Measurements from ENCODE around the gene ENOX1.
"Not testable (repeated sequence)": the region's sequence is repeated elsewhere in the genome, so short reads cannot be mapped to it uniquely, and the experiment has no call there.

Gene ENOX1

DNA sequence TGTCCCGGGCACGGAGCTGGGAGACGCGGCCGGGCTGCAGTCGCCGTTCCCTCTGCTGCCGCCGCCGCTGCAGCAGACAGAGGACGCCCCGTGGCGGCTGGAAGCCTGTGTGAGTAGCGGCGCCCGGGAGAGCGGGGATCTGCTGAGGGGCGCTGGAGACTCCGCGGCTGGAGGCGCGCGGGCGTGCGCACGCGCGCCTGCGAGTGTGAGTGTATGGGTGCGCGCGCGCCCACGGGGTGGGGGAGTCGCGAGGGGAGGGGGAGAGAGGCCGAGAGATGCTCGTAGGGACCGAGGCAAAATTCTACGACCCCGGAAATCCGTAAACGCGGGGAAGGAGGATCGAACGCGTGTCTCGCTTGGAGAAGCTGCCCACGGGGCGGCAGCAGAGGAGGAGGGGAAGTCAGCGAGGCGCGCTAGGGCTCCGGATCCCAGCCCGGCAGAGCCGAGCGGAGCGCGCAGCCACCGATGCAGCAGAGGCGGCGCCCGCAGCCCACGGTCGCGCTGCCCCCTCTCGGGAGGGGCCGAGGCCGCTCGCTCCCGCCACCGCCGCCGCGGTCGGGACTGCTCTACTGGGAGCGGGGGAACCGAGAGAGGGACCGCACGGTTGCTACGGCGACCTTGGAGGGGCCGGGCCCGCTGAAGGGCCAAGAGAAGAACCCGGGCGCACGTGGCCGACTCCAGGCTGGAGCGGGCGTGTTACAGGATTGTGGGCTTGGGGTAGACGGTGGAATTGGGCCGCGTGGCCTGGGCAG lies at the start of gene ENOX1:
ENOX1 (minus strand) TSS at position 207 of the 752 bp plus-strand sequence.
- Histone ChIP-seq H3K36me3 (ENCODE audit: insufficient read depth, low read length) (no peaks in the 10 kb centered on the region), H3K4me1 (ENCODE audit: insufficient read depth, low read length) (peaks cover 6% of the 10 kb centered on the region), H3K9ac (ENCODE audit: low read length) (peak within 1 kb of the TSS; percentile 50), H3K27ac (ENCODE audit: low read depth, low read length) (peak within 1 kb of the TSS; percentile 78), H3K4me3 (ENCODE audit: low read depth in 1 of 2, low read length in 2 of 2) (peak within 1 kb of the TSS; percentile 66 to 86), H3K9me3 (ENCODE audit: low read length) (no peaks in the 10 kb centered on the region), H3K27me3 (ENCODE audit: control insufficient read depth in 1 of 2, insufficient read depth in 2 of 2, low read length in 2 of 2) (no peaks in the 10 kb centered on the region)

DNA sequence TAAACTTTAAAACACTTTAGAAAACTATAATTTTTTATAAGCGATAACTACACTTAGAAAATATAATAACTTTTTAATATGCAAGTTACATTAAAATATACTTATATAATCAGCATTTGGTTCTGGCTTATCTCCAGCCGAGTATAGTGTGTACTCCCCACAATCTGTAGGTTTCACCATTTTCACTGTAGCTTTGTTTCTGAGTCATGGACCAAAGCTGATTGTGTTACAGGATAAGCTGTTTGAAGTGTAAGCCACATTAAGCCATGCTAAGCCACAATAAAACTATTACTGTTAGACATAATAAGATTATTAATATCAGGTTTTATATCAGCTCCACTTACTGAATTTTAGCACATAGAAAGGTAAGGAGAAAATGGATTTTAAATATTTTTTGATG lies 48.9 kb upstream of the ENOX1 start:
- Histone ChIP-seq H3K27me3 (ENCODE audit: control insufficient read depth in 1 of 2, insufficient read depth in 2 of 2, low read length in 2 of 2) (no peaks in the 10 kb centered on the region), H3K9ac (ENCODE audit: low read length) (no peak overlapping the region), H3K36me3 (ENCODE audit: insufficient read depth, low read length) (no peaks in the 10 kb centered on the region), H3K4me3 (ENCODE audit: low read depth in 1 of 2, low read length in 2 of 2) (no peak overlapping the region), H3K9me3 (ENCODE audit: low read length) (no peaks in the 10 kb centered on the region), H3K4me1 (ENCODE audit: insufficient read depth, low read length) (no peaks in the 10 kb centered on the region), H3K27ac (ENCODE audit: low read depth, low read length) (no peak overlapping the region)

DNA sequence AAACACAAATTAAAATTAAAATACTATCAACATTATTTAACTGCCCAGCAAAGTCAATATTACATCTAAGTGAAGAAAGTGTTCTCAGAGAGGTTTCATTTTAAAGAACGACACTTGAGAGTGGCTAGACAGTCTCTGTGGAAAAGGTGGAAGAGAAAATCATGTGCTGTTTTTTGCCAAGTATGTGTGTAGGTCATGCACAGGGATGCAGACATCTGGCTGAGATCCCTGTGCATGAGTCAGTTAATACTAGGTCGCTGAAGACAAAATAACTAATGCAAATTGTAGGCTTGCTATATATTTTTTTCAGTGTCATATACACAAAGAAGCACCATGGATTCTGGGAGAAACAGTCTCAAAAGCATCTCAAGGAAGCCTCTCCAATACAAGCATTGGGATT lies 44.3 kb upstream of the ENOX1 start:
- H3K4me3 ChIP-seq (ENCODE audit: low read depth in 1 of 2, low read length in 2 of 2): no peak overlapping the region
- no peaks in the 10 kb centered on the region for H3K4me1 ChIP-seq (ENCODE audit: insufficient read depth, low read length)
- no peaks in the 10 kb centered on the region for H3K36me3 ChIP-seq (ENCODE audit: insufficient read depth, low read length)
- H3K9ac ChIP-seq (ENCODE audit: low read length): no peak overlapping the region
- H3K27me3 ChIP-seq (ENCODE audit: control insufficient read depth in 1 of 2, insufficient read depth in 2 of 2, low read length in 2 of 2): no peaks in the 10 kb centered on the region
- no peaks in the 10 kb centered on the region for H3K9me3 ChIP-seq (ENCODE audit: low read length)
- H3K27ac ChIP-seq (ENCODE audit: low read depth, low read length): no peak overlapping the region

DNA sequence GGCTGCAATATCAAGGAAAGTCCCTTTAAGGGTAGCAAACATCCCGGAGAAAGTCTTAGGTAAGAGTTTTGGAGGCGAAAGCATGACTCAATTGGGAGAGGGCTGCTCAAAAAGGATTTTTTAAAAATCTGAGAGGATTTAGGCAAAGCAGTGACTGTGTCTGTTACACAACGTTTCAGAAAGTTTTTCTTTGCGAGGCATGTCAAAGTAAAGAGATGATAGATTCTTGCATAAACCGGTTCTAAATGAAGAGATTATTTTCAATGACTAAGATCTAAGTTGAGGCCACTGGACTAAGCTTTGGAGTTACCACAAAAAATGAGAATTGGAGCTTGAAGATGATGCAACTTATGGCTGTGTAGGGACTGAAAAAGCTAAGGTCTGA lies 43.7 kb upstream of the ENOX1 start:
- H3K9me3 ChIP-seq (ENCODE audit: low read length): no peaks in the 10 kb centered on the region
- H3K27me3 ChIP-seq (ENCODE audit: control insufficient read depth in 1 of 2, insufficient read depth in 2 of 2, low read length in 2 of 2): no peaks in the 10 kb centered on the region
- H3K9ac ChIP-seq (ENCODE audit: low read length): no peak overlapping the region
- no peak overlapping the region for H3K27ac ChIP-seq (ENCODE audit: low read depth, low read length)
- no peaks in the 10 kb centered on the region for H3K4me1 ChIP-seq (ENCODE audit: insufficient read depth, low read length)
- no peaks in the 10 kb centered on the region for H3K36me3 ChIP-seq (ENCODE audit: insufficient read depth, low read length)
- no peak overlapping the region for H3K4me3 ChIP-seq (ENCODE audit: low read depth in 1 of 2, low read length in 2 of 2)

DNA sequence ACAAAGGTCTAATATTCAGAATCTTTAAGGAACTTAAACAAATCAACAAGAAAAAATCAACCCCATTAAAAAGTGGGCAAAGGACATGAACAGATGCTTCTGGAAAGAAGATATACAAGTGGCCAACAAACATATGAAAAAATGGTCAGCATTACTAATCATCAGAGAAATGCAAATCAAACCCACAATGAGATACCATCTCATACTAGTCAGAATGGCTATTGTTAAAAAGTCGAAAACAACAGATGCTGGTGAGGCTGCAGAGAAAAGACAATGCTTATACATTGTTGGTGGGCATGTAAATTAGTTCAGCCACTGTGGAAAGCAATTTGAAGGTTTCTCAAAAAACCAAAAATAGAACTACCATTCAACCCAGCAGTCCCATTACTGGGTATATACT lies 37.9 kb upstream of the ENOX1 start:
- H3K27me3 ChIP-seq (ENCODE audit: control insufficient read depth in 1 of 2, insufficient read depth in 2 of 2, low read length in 2 of 2); H3K36me3 ChIP-seq (ENCODE audit: insufficient read depth, low read length); H3K9me3 ChIP-seq (ENCODE audit: low read length); H3K9ac ChIP-seq (ENCODE audit: low read length); H3K4me1 ChIP-seq (ENCODE audit: insufficient read depth, low read length); H3K27ac ChIP-seq (ENCODE audit: low read depth, low read length); H3K4me3 ChIP-seq (ENCODE audit: low read depth in 1 of 2, low read length in 2 of 2): not testable (repeated sequence)

DNA sequence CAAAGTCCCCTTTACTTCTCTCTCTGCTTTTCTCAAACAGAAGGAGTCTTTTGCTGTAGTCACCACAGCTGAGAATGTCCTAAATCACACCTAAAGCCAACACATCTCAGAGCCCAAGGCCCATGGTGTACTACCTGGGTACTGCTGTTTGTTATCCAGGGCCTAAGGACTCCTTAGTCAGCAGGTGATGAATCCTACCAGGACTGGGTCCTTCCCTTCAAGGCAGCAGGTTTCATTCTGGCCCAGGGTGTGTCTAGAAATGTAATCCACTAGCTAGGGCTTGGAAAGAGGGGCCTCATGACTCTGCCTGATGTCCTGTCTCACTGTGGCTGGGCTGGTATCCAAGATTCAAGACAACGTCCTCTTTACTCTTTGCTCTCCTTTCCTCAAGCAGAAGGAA lies 36.2 kb upstream of the ENOX1 start:
- Histone ChIP-seq H3K4me1 (ENCODE audit: insufficient read depth, low read length) (no peaks in the 10 kb centered on the region), H3K27ac (ENCODE audit: low read depth, low read length) (no peak overlapping the region), H3K36me3 (ENCODE audit: insufficient read depth, low read length) (no peaks in the 10 kb centered on the region), H3K9ac (ENCODE audit: low read length) (no peak overlapping the region), H3K27me3 (ENCODE audit: control insufficient read depth in 1 of 2, insufficient read depth in 2 of 2, low read length in 2 of 2) (no peaks in the 10 kb centered on the region), H3K4me3 (ENCODE audit: low read depth in 1 of 2, low read length in 2 of 2) (no peak overlapping the region), H3K9me3 (ENCODE audit: low read length) (no peaks in the 10 kb centered on the region)

DNA sequence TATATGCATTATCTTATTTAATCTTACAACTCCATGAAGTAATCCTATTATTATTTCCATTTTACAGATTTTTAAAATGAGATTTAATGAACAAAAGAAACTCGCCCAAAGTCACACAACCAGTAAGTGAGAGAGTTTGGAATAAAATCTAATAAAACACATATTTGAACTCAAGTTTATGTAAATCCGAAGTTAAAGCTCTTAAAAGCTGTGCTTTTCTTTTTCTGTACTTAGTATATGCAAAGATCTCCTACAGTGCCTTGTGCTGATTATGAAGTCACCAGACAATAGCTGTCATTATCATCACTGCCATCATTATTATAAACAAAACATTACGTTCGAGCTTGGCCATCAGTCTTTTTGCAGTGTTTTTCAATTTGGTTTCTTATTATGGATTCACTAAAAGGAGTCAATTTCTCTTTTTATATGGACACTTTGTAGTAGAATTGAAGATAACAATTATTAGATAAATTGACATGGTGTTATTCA lies 29.7 kb upstream of the ENOX1 start:
- no peak overlapping the region for H3K4me3 ChIP-seq (ENCODE audit: low read depth in 1 of 2, low read length in 2 of 2)
- H3K27ac ChIP-seq (ENCODE audit: low read depth, low read length): no peak overlapping the region
- no peak overlapping the region for H3K9ac ChIP-seq (ENCODE audit: low read length)
- H3K27me3 ChIP-seq (ENCODE audit: control insufficient read depth in 1 of 2, insufficient read depth in 2 of 2, low read length in 2 of 2): no peaks in the 10 kb centered on the region
- H3K4me1 ChIP-seq (ENCODE audit: insufficient read depth, low read length): peaks cover 5% of the 10 kb centered on the region
- no peaks in the 10 kb centered on the region for H3K36me3 ChIP-seq (ENCODE audit: insufficient read depth, low read length)
- H3K9me3 ChIP-seq (ENCODE audit: low read length): no peaks in the 10 kb centered on the region

DNA sequence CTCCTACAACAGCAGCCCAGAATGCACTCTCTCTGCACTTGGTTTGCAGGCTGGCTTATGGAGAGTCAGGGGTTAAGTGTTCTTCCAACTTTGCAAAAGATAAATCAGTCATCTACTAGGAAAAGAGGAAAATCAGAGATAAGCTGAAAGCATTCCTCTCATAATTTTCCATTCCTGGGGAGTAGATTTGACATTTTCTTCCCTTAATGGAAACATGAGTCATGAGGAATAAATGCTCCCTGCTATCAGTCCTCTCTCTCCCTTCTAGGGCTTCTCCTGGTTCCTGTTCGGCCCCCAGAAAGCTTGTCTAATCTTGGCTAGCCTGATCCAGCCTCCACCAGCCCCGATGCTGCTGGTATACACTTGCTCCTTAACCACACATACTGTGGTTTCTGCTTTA lies 28.4 kb upstream of the ENOX1 start:
- Histone ChIP-seq H3K27ac (ENCODE audit: low read depth, low read length) (no peak overlapping the region), H3K4me1 (ENCODE audit: insufficient read depth, low read length) (peaks cover 5% of the 10 kb centered on the region), H3K36me3 (ENCODE audit: insufficient read depth, low read length) (no peaks in the 10 kb centered on the region), H3K9me3 (ENCODE audit: low read length) (no peaks in the 10 kb centered on the region), H3K27me3 (ENCODE audit: control insufficient read depth in 1 of 2, insufficient read depth in 2 of 2, low read length in 2 of 2) (no peaks in the 10 kb centered on the region), H3K9ac (ENCODE audit: low read length) (no peak overlapping the region), H3K4me3 (ENCODE audit: low read depth in 1 of 2, low read length in 2 of 2) (no peak overlapping the region)

DNA sequence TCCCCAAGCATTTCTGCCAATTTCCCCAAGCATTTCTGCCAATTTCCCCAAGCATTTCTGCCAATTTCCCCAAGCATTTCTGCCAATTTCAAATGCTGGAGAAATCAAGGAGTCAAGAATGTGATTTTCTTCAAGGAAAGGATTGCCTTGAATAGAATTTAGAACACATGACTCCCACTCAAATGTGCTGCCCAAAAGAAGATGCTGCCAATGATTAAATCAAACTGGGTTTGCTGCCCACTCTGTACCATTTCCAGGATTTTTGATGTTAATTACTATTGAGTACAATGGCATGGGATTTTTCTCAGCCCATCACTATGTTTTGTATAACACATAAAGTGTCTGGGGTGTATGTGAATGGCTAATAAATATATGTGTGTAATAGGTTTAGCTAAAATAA lies 21.9 kb upstream of the ENOX1 start:
- H3K4me1 ChIP-seq (ENCODE audit: insufficient read depth, low read length): peaks cover 5% of the 10 kb centered on the region
- H3K27me3 ChIP-seq (ENCODE audit: control insufficient read depth in 1 of 2, insufficient read depth in 2 of 2, low read length in 2 of 2): no peaks in the 10 kb centered on the region
- H3K9ac ChIP-seq (ENCODE audit: low read length): no peak overlapping the region
- no peaks in the 10 kb centered on the region for H3K9me3 ChIP-seq (ENCODE audit: low read length)
- no peak overlapping the region for H3K27ac ChIP-seq (ENCODE audit: low read depth, low read length)
- H3K36me3 ChIP-seq (ENCODE audit: insufficient read depth, low read length): no peaks in the 10 kb centered on the region
- no peak overlapping the region for H3K4me3 ChIP-seq (ENCODE audit: low read depth in 1 of 2, low read length in 2 of 2)

DNA sequence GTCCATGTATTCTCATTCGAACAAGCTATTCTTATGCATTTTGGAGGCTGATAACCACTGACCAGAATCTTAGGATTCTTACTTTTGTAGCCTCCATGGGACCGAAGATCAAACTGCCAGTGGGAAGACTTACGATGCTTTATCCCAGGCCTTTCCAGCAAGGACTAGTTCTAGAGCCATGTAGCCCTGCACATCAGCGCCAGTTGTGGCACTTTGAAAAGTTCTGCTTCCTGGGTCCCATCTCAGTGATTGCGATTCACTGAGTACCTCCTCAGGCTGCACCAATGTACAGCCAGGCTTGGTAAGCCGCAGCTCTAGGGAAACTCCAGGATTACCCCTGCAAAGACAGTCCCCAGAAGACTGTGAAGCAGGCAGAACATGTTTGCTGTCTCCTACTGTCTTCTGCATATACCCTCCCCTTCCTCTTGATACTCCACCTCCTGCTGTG lies 18.9 kb upstream of the ENOX1 start:
- H3K4me1 ChIP-seq (ENCODE audit: insufficient read depth, low read length): peaks cover 5% of the 10 kb centered on the region
- H3K4me3 ChIP-seq (ENCODE audit: low read depth in 1 of 2, low read length in 2 of 2): no peak overlapping the region
- H3K9ac ChIP-seq (ENCODE audit: low read length): no peak overlapping the region
- H3K27me3 ChIP-seq (ENCODE audit: control insufficient read depth in 1 of 2, insufficient read depth in 2 of 2, low read length in 2 of 2): no peaks in the 10 kb centered on the region
- no peaks in the 10 kb centered on the region for H3K36me3 ChIP-seq (ENCODE audit: insufficient read depth, low read length)
- H3K9me3 ChIP-seq (ENCODE audit: low read length): no peaks in the 10 kb centered on the region
- no peak overlapping the region for H3K27ac ChIP-seq (ENCODE audit: low read depth, low read length)

DNA sequence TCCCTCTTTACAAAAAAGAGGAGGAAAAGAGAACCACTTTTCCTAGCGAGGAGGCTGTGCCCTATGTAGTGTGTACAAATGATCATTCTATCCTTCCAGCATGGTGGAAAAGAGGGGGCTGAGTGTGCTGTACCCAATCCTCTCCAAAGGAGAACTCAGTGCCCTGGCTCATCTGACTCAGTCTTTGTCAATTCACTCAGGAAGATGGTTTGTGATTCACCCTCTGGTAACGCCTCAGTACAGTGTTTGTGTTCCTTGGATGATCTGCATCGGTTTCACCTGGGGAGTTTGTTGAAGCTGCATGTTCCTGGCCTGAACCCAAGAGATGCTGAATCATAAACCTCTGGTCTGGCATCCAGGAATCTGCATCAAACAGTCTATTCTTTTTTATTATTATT lies 18.3 kb upstream of the ENOX1 start:
- Histone ChIP-seq H3K4me3 (ENCODE audit: low read depth in 1 of 2, low read length in 2 of 2) (peak overlapping the region; percentile 16 to 21), H3K9ac (ENCODE audit: low read length) (no peak overlapping the region)

DNA sequence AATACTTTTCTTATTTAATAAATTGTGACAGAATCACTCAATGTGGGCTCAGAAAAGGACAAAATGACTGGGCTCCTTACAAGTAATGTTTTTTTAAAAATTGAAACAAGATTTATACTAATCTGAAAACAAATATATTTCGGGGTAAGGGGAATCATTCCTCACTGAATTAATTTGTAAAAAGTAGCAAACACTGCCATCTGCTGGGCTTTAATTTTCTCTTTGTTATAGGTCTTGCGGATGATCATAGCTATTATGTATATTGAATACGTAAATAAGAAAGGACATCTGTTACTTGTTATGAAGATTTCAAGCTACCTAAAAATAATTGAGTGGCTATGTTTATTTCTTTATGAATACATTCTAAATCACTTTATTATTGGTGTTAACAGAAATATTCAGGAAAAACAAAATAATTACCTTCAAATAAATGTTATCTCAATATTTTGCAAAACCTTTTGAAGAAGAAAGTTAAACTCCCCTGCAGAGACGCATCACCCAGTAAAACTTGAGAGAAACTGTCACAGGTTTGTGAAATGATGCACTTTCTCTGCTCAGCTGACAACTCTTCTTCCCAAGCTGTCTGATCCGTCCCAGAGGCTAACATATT lies 17.8 kb upstream of the ENOX1 start:
- peaks cover 5% of the 10 kb centered on the region for H3K4me1 ChIP-seq (ENCODE audit: insufficient read depth, low read length)
- H3K9me3 ChIP-seq (ENCODE audit: low read length): no peaks in the 10 kb centered on the region
- no peaks in the 10 kb centered on the region for H3K36me3 ChIP-seq (ENCODE audit: insufficient read depth, low read length)
- peak overlapping the region; percentile 24 for H3K27ac ChIP-seq (ENCODE audit: low read depth, low read length)
- H3K9ac ChIP-seq (ENCODE audit: low read length): no peak overlapping the region
- peak overlapping the region; percentile 16 to 21 for H3K4me3 ChIP-seq (ENCODE audit: low read depth in 1 of 2, low read length in 2 of 2)
- no peaks in the 10 kb centered on the region for H3K27me3 ChIP-seq (ENCODE audit: control insufficient read depth in 1 of 2, insufficient read depth in 2 of 2, low read length in 2 of 2)

More for the DNA sequence above, 18.3 kb upstream of the ENOX1 start:
- Histone ChIP-seq H3K36me3 (ENCODE audit: insufficient read depth, low read length) (no peaks in the 10 kb centered on the region), H3K9me3 (ENCODE audit: low read length) (no peaks in the 10 kb centered on the region), H3K27me3 (ENCODE audit: control insufficient read depth in 1 of 2, insufficient read depth in 2 of 2, low read length in 2 of 2) (no peaks in the 10 kb centered on the region), H3K4me1 (ENCODE audit: insufficient read depth, low read length) (peaks cover 5% of the 10 kb centered on the region), H3K27ac (ENCODE audit: low read depth, low read length) (peak overlapping the region; percentile 24)
